Measurements from ENCODE around the gene RASA3. TPM values are rescaled to one million over a fixed set of nuclear protein-coding genes. Genes with fewer than 3 reads are reported as not detected.

RASA3 gene
- total RNA-seq, 1 experiment from 2014 or later, result 18.6 TPM

- Histone ChIP-seq H4K20me1 (ENCODE audit: insufficient read depth) (no peaks in the 10 kb centered on the region), H2AFZ (ENCODE audit: low read depth, low read length, poor library complexity, severe bottlenecking) (no peak overlapping the region), H3K9ac (ENCODE audit: low read length) (no peak overlapping the region), H3K27me3 (ENCODE audit: insufficient read depth, low read length) (no peaks in the 10 kb centered on the region), H3K36me3 (ENCODE audit: control insufficient read depth in 1 of 2, insufficient read depth in 2 of 2, low read length in 2 of 2) (no peaks in the 10 kb centered on the region), H3K4me3 (replicated peaks in 1 of 2; ENCODE audit: low read depth in 1 of 2, low read length in 2 of 2) (no peak overlapping the region), H3K79me2 (ENCODE audit: insufficient read depth, low read length) (no peaks in the 10 kb centered on the region), H3K9me3 (ENCODE audit: control insufficient read depth in 1 of 2, insufficient read depth in 1 of 2, low read depth in 1 of 2, low read length in 2 of 2) (no peaks in the 10 kb centered on the region), H3K27ac (ENCODE audit: low read depth, low read length) (no peak overlapping the region), H3K4me2 (ENCODE audit: low read length) (no peak overlapping the region), H3K9me2 (ENCODE audit: insufficient read depth) (no peaks in the 10 kb centered on the region), H3K4me1 (ENCODE audit: control insufficient read depth in 1 of 2, insufficient read depth in 2 of 2, low read length in 2 of 2) (no peaks in the 10 kb centered on the region)
- CTCF ChIA-PET, result no interaction called here
- no peak for DNase-seq (ENCODE audit: low read depth, low spot score)
- RAD21 ChIA-PET (ENCODE audit: low non-redundant PET in 1 of 2, low total read pairs in 2 of 2, uncharacterized antibody in 2 of 2, unreplicated experiment in 2 of 2), result no interaction called here
- ATAC-seq, result 0 out of 2 replicates have a peak, but pooled peaks have one; percentile 51
- POLR2A ChIA-PET, result no interaction called here
- TF ChIP-seq RAD21 (IDR thresholded peaks at IDR 0.05; ENCODE audit: low read depth) (peak; percentile 55), CBX3 (IDR thresholded peaks at IDR 0.05; ENCODE audit: low read depth) (no peak), FOSL1 (IDR thresholded peaks at IDR 0.05; ENCODE audit: low read depth) (no peak), CTCF (IDR thresholded peaks at IDR 0.05 in 2 of 3, conservative IDR thresholded peaks at IDR 0.05 in 1 of 3; ENCODE audit: borderline replicate concordance in 1 of 3, insufficient read depth in 1 of 3, low read depth in 2 of 3, low read length in 2 of 3) (0 out of 6 replicates have a peak, but pooled peaks of 1 of the 3 experiments have one; percentile 3), ZFX (IDR thresholded peaks at IDR 0.05) (no peak)
- BruUV-seq (replicated peaks), result no TSS peak
- intact Hi-C loops (cut with micrococcal nuclease), result no loop called here
Measured at GRCh38 chr13:113929628-113930615, 202.5 kb downstream of the RASA3 start.

Measured in HCT116 (cell line).